IMR-90 (cell line): ENCODE data around the gene LRSAM1. TPM values are rescaled to one million over a fixed set of nuclear protein-coding genes. Genes with fewer than 3 reads are reported as not detected.

Source experiments
- ATAC-seq: fragments of 200-7000 bp; cut with Tn5 transposase; 2 replicates; pipeline ENCODE4 v1.9.1; 2020; ENCODE audit warnings: low read depth, mild to moderate bottlenecking, moderate library complexity
- BruUV-seq: library from RNA; stranded (reverse); fragments of 400-500 nt; replicated peaks from 2 replicates; lab custom pipeline; 2021; lab: Mats Ljungman, UMichigan
- CTCF ChIA-PET: fragments of 300-600 bp; formaldehyde crosslinking; extraction: SDS; loops from one replicate; lab custom pipeline; 2021; ENCODE audit warnings: antibody characterized with exemption; lab: Yijun Ruan, JAX
- POLR2A ChIA-PET: fragments of 300-600 bp; sonication (Branson Sonifier 250); formaldehyde crosslinking; loops from one replicate; lab custom pipeline; 2022; ENCODE audit warnings: antibody characterized with exemption; ENCODE audit not compliant: unreplicated experiment; lab: Charles Lee
- DNase-seq: peaks from one replicate; pipeline ENCODE4 v3.0.0; 2013
- H2AFZ ChIP-seq: replicated peaks from 2 replicates; pipeline ENCODE3; 2013; ENCODE audit warnings: low read length, mild to moderate bottlenecking; ENCODE audit not compliant: poor library complexity
- H2AK5ac ChIP-seq: 2 replicates; pipeline ENCODE4 v1.6.1; 2013; ENCODE audit warnings: low read depth, low read length, inconsistent platforms
- H2AK9ac ChIP-seq: replicated peaks from 2 replicates; pipeline ENCODE3; 2013; ENCODE audit warnings: mild to moderate bottlenecking, low read depth, low read length, moderate library complexity; ENCODE audit not compliant: poor library complexity
- H2BK120ac ChIP-seq: 2 replicates; pipeline ENCODE4 v1.6.1; 2013; ENCODE audit warnings: low read depth, low read length, inconsistent platforms
- H2BK15ac ChIP-seq: 3 replicates; pipeline ENCODE4 v1.6.1; 2013; ENCODE audit warnings: low read depth, low read length, inconsistent platforms
- H2BK20ac ChIP-seq: 2 replicates; pipeline ENCODE4 v1.6.1; 2013; ENCODE audit warnings: low read depth, mild to moderate bottlenecking, inconsistent platforms, low read length, moderate library complexity
- H2BK5ac ChIP-seq: 2 replicates; pipeline ENCODE4 v1.6.1; 2013; ENCODE audit warnings: mild to moderate bottlenecking, low read depth, low read length, inconsistent platforms; ENCODE audit not compliant: poor library complexity, severe bottlenecking
- H3K14ac ChIP-seq: replicated peaks from 2 replicates; pipeline ENCODE4 v1.6.1; 2013; ENCODE audit warnings: low read depth, low read length, inconsistent platforms
- H3K18ac ChIP-seq: 2 replicates; pipeline ENCODE4 v1.6.1; 2013; ENCODE audit warnings: low read depth, low read length, control low read depth
- H3K23ac ChIP-seq: 2 replicates; pipeline ENCODE4 v1.6.1; 2013; ENCODE audit warnings: low read depth, low read length, inconsistent platforms
- H3K27ac ChIP-seq: 2 replicates; pipeline ENCODE4 v1.5.1; 2013; ENCODE audit warnings: mild to moderate bottlenecking, control low read depth, low read length; ENCODE audit not compliant: insufficient read depth
- H3K27me3 ChIP-seq: 2 replicates; pipeline ENCODE4 v1.6.1; 2013; ENCODE audit warnings: low read length; ENCODE audit not compliant: control insufficient read depth, insufficient read depth
- H3K36me3 ChIP-seq: 2 replicates; pipeline ENCODE4 v1.6.1; 2013; ENCODE audit warnings: low read length, mixed read lengths; ENCODE audit not compliant: control insufficient read depth, insufficient read depth
- H3K4ac ChIP-seq: 2 replicates; pipeline ENCODE4 v1.6.1; 2013; ENCODE audit warnings: low read depth, low read length, inconsistent platforms
- H3K4me1 ChIP-seq: 2 replicates; pipeline ENCODE4 v1.6.1; 2013; ENCODE audit warnings: low read length, mixed read lengths; ENCODE audit not compliant: control insufficient read depth, insufficient read depth
- H3K4me2 ChIP-seq: 2 replicates; pipeline ENCODE4 v1.6.1; 2013; ENCODE audit warnings: low read depth, mild to moderate bottlenecking, control low read depth, low read length, moderate library complexity
- H3K4me3 ChIP-seq: 2 replicates; pipeline ENCODE4 v1.5.1; 2013; ENCODE audit warnings: low read depth, mild to moderate bottlenecking, control low read depth, low read length, moderate library complexity; ENCODE audit not compliant: insufficient read depth
- H3K56ac ChIP-seq: 2 replicates; pipeline ENCODE4 v1.6.1; 2013; ENCODE audit warnings: low read length, inconsistent platforms; ENCODE audit not compliant: insufficient read depth; ENCODE audit errors: extremely low read depth
- H3K79me1 ChIP-seq, 2 experiments: 2 replicates each; pipeline ENCODE4 v1.6.1; 2013; ENCODE audit warnings: low read length in 2 of 2, inconsistent platforms in 1 of 2, low read depth in 1 of 2
- H3K9ac ChIP-seq: 2 replicates; pipeline ENCODE4 v1.6.1; 2013; ENCODE audit warnings: low read depth, low read length, control low read depth
- H3K9me1 ChIP-seq: 2 replicates; pipeline ENCODE4 v1.6.1; 2013; ENCODE audit warnings: low read length, inconsistent platforms; ENCODE audit not compliant: insufficient read depth
- H3K9me3 ChIP-seq: 2 replicates; pipeline ENCODE4 v1.6.1; 2013; ENCODE audit warnings: low read length; ENCODE audit not compliant: control insufficient read depth, insufficient read depth
- H4K20me1 ChIP-seq: 2 replicates; pipeline ENCODE4 v1.6.1; 2013; ENCODE audit warnings: low read length, inconsistent platforms; ENCODE audit not compliant: insufficient read depth
- H4K5ac ChIP-seq: 2 replicates; pipeline ENCODE4 v1.6.1; 2013; ENCODE audit warnings: mild to moderate bottlenecking, low read depth, low read length, control low read depth
- H4K8ac ChIP-seq, 2 experiments: 2 replicates each; pipeline ENCODE4 v1.6.1; 2013; ENCODE audit warnings: low read depth in 2 of 2, low read length in 2 of 2, control low read depth in 1 of 2, inconsistent platforms in 1 of 2
- H4K91ac ChIP-seq: 2 replicates; pipeline ENCODE4 v1.6.1; 2013; ENCODE audit warnings: low read depth, low read length, inconsistent platforms; ENCODE audit not compliant: insufficient read depth
- CEBPB ChIP-seq: IDR thresholded peaks from 2 replicates; pipeline ENCODE4 v1.6.1; 2012; ENCODE audit warnings: low read depth, low read length, improper control_type of control experiment
- CHD1 ChIP-seq: IDR thresholded peaks from 2 replicates; pipeline ENCODE4 v1.6.1; 2012; ENCODE audit warnings: low read depth, low read length, improper control_type of control experiment
- WGBS, 2 experiments: methylation state at CpG; one replicate each; pipeline versions ENCODE4 v1.1.5 to v1.1.7; 2013; ENCODE audit warnings: missing lambda C conversion rate in 2 of 2; ENCODE audit not compliant: insufficient read length in 1 of 2; ENCODE audit errors: extremely low coverage in 2 of 2; 5-methylcytosine and 5-hydroxymethylcytosine counted together
- dilution Hi-C: fragments of 300-500 bp; cut with HindIII; formaldehyde crosslinking; loops from one replicate; pipeline ENCODE4 v1.14.3; 2018; ENCODE audit warnings: low sequenced_read_pairs; ENCODE audit not compliant: unreplicated experiment
- in situ Hi-C: fragments of 300-500 bp; cut with MboI; formaldehyde crosslinking; loops from 3 replicates; pipeline ENCODE4 v1.14.3; 2019; ENCODE audit warnings: low sequenced_read_pairs, inconsistent platforms, mixed read lengths
- intact Hi-C: fragments of 100-400 bp; cut with micrococcal nuclease; formaldehyde crosslinking; loops from 2 replicates; pipeline ENCODE4 v1.10.0; 2022
- polyA plus RNA-seq, 3 experiments: library from polyadenylated mRNA; depleted of rRNA; stranded (reverse); fragments of >200 nt; gene quantifications; 2 replicates each; pipeline ENCODE4 v1.2.3, GENCODE V29; 2012; ENCODE audit warnings: low replicate concordance in 1 of 3
- total RNA-seq: library from RNA; depleted of rRNA; stranded (reverse); fragments of >200 nt; gene quantifications from 2 replicates; pipeline ENCODE4 v1.2.3, GENCODE V29; 2012

LRSAM1 gene
- total and polyA plus RNA-seq, 2 of the 4 experiments (the other 2 are of a cell fraction): 3.0 to 9.3 TPM

- dilution Hi-C loops: no loop called here
- BruUV-seq: no TSS peak
- no peak overlapping the region for H4K8ac ChIP-seq
- no peak overlapping the region for H3K9ac ChIP-seq
- no peak overlapping the region for H3K4me2 ChIP-seq
- DNase-seq (no peak), ATAC-seq (no peak)
- H3K4ac ChIP-seq: no peak overlapping the region
- H2BK20ac ChIP-seq: no peak overlapping the region
- H2BK5ac ChIP-seq: no peak overlapping the region
- peaks cover 0 to 12% of the 10 kb centered on the region in 2 experiments; a peak in 1 of 4 replicates for H3K79me1 ChIP-seq
- H3K56ac ChIP-seq: no peak overlapping the region
- no peak overlapping the region for H3K18ac ChIP-seq
- no peaks in the 10 kb centered on the region for H3K9me3 ChIP-seq
- no peaks in the 10 kb centered on the region for H3K27me3 ChIP-seq
- no peak overlapping the region for H2AFZ ChIP-seq
- no peak overlapping the region for H3K27ac ChIP-seq
- H3K4me3 ChIP-seq: no peak overlapping the region
- no peak overlapping the region for H4K5ac ChIP-seq
- in situ Hi-C loops: no loop called here
- no peaks in the 10 kb centered on the region for H4K20me1 ChIP-seq
- H3K4me1 ChIP-seq: peaks cover 5% of the 10 kb centered on the region; the same call in 1 of the 2 replicates
- H3K23ac ChIP-seq: no peak overlapping the region
- TF ChIP-seq CEBPB (peak; percentile 48; the same call in 1 of the 2 replicates), CHD1 (no peak)
- H3K14ac ChIP-seq: no peak overlapping the region
- CTCF ChIA-PET: interaction anchor here (0.7 kb wide), 1 partner anchor 101 kb away, joined by 3 read pairs; no protein-coding TSS in a partner anchor
- peaks cover 3% of the 10 kb centered on the region; the same call in 1 of the 2 replicates for H3K9me1 ChIP-seq
- intact Hi-C loops: no loop called here
- H2BK120ac ChIP-seq: no peak overlapping the region
- H3K36me3 ChIP-seq: peaks cover 27% of the 10 kb centered on the region
- 91% methylated on average over 9 of the region's 11 CpGs; no CpG with 5 or more reads in 1 of the 2 experiments for WGBS, 2 experiments
- H2AK5ac ChIP-seq: no peak overlapping the region
- H4K91ac ChIP-seq: no peak overlapping the region
- no peak overlapping the region for H2BK15ac ChIP-seq
- peak overlapping the region; percentile 70 for H2AK9ac ChIP-seq
- POLR2A ChIA-PET: no interaction called here
Measured at GRCh38 chr9:127485995-127486394, 34.7 kb downstream of the LRSAM1 start.
